AG04450 (cell line): Measurements from ENCODE around the gene PRICKLE3. TPM values are rescaled to one million over a fixed set of nuclear protein-coding genes. Genes with fewer than 3 reads are reported as not detected.

Source experiments
- CTCF ChIA-PET: fragments of 300-600, 350-600 bp; formaldehyde crosslinking; extraction: SDS; loops from one replicate; lab custom pipeline; 2022; ENCODE audit warnings: antibody characterized with exemption, inconsistent platforms; lab: Charles Lee
- POLR2A ChIA-PET: fragments of 350-600 bp; formaldehyde crosslinking; extraction: SDS; loops from one replicate; lab custom pipeline; 2021; ENCODE audit warnings: antibody characterized with exemption, inconsistent platforms; lab: Yijun Ruan, JAX
- DNase-seq: peaks from one replicate; pipeline ENCODE4 v3.0.0-alpha.2; 2011; ENCODE audit warnings: low read depth, low spot score
- H3K27ac ChIP-seq: one replicate; pipeline ENCODE4 v1.5.1; 2012; ENCODE audit warnings: low read depth, low read length, control low read depth
- H3K27me3 ChIP-seq: one replicate; pipeline ENCODE4 v1.6.0; 2012; ENCODE audit warnings: low read length; ENCODE audit not compliant: control insufficient read depth, insufficient read depth
- H3K4me3 ChIP-seq: 2 replicates; pipeline ENCODE4 v1.5.1; 2011; ENCODE audit warnings: mild to moderate bottlenecking, low read depth, low read length, control low read depth
- H3K9me3 ChIP-seq: 2 replicates; pipeline ENCODE4 v1.5.1; 2012; ENCODE audit warnings: low read length; ENCODE audit not compliant: control insufficient read depth, insufficient read depth
- CTCF ChIP-seq: IDR thresholded peaks from 2 replicates; pipeline ENCODE4 v1.5.1; 2011; ENCODE audit warnings: low read depth, low read length, control low read depth, inconsistent platforms
- polyA plus RNA-seq: library from polyadenylated mRNA; depleted of rRNA; stranded (reverse); fragments of >200 nt; gene quantifications from 2 replicates; pipeline ENCODE4 v1.2.3, GENCODE V29; 2011

PRICKLE3 gene
- polyA plus RNA-seq, 1 experiment, result 3.6 TPM

GRCh38 chrX:49187526-49187925, 1.4 kb upstream of the PRICKLE3 start:
- H3K9me3 ChIP-seq, result no peaks in the 10 kb centered on the region
- ChIA-PET POLR2A (no interaction called here), CTCF (no interaction called here)
- no peak for TF ChIP-seq CTCF
- H3K27ac ChIP-seq, result no peak overlapping the region
- H3K4me3 ChIP-seq, result no peak overlapping the region
- H3K27me3 ChIP-seq, result no peaks in the 10 kb centered on the region
- DNase-seq, result no peak

- no peak overlapping the region for H3K4me3 ChIP-seq
- CTCF ChIA-PET, result interaction anchor here (1.1 kb wide), 1 partner anchor 23 kb away, joined by 3 read pairs; no protein-coding TSS in a partner anchor
Observed at GRCh38 chrX:49187028-49187394, 838 bp upstream of the PRICKLE3 start.

GRCh38 chrX:49184294-49185281, 1.6 kb downstream of the PRICKLE3 start:
- ChIA-PET POLR2A (interaction anchor here (0.8 to 1.0 kb wide), 2 partner anchors 18 to 30 kb away, joined by 3 to 4 read pairs; no protein-coding TSS in a partner anchor), CTCF (interaction anchor here (1.1 to 1.2 kb wide), 2 partner anchors 8 to 21 kb away, joined by 3 to 9 read pairs; no protein-coding TSS in a partner anchor)
- no peaks in the 10 kb centered on the region for H3K9me3 ChIP-seq
- no peak overlapping the region for H3K27ac ChIP-seq
- H3K4me3 ChIP-seq, result peak overlapping the region; percentile 69
- no peaks in the 10 kb centered on the region for H3K27me3 ChIP-seq
- no peak for DNase-seq
- no peak for TF ChIP-seq CTCF

More at GRCh38 chrX:49187028-49187394, 838 bp upstream of the PRICKLE3 start:
- POLR2A ChIA-PET, result no interaction called here
- H3K27me3 ChIP-seq, result no peaks in the 10 kb centered on the region
- TF ChIP-seq CTCF, result no peak
- H3K9me3 ChIP-seq, result no peaks in the 10 kb centered on the region
- no peak for DNase-seq
- no peak overlapping the region for H3K27ac ChIP-seq

DNA sequence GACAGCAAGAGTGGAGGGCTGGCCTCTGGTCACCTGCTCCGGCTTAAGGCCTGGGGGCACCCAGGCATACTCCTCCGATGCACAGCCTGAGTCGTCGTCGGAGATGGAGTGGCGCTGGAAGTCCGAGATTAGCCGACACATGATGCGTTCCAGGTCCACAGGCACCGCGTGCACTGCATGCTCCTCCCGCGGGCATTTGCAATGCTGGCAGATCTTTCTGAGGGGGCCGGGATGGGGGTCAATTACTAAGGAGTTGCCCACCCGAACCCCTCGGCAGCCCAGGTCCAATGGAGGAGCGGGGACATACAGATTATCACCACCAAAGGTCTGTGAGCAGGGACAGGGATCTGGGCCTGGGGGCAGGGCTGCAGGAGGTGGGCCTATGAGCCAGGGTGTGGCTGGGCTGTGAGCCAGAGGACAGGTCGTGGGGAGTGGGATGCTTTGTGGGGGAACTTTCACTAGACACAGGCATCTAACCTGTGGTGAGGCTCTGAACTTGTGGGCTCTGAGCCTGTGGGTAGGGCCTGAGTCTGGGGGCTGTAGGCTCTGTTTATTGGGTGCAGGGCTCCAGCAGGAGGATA, 2.4 kb downstream of the PRICKLE3 start:
- H3K27ac ChIP-seq, result no peak overlapping the region
- peak overlapping the region; percentile 34 for H3K4me3 ChIP-seq
- no peak for DNase-seq
- no peaks in the 10 kb centered on the region for H3K9me3 ChIP-seq
- ChIA-PET POLR2A (interaction anchor here (0.8 to 1.0 kb wide), 2 partner anchors 17 to 29 kb away, joined by 3 to 4 read pairs; no protein-coding TSS in a partner anchor), CTCF (interaction anchor here (1.1 to 1.2 kb wide), 2 partner anchors 9 to 20 kb away, joined by 3 to 9 read pairs; no protein-coding TSS in a partner anchor)
- no peak for TF ChIP-seq CTCF
- H3K27me3 ChIP-seq, result no peaks in the 10 kb centered on the region
